NOMO-1 (cell line): ENCODE measurements around the gene ANKRD36B.
"Not testable (repeated sequence)": the region's sequence is repeated elsewhere in the genome, so short reads cannot be mapped to it uniquely, and the experiment has no call there.

Source experiments
- DNase-seq, 2 experiments: peaks; one replicate each; lab custom pipeline; 2025; ENCODE audit not compliant: unreplicated experiment in 2 of 2; lab: John Stamatoyannopoulos, UW

Gene ANKRD36B

DNA sequence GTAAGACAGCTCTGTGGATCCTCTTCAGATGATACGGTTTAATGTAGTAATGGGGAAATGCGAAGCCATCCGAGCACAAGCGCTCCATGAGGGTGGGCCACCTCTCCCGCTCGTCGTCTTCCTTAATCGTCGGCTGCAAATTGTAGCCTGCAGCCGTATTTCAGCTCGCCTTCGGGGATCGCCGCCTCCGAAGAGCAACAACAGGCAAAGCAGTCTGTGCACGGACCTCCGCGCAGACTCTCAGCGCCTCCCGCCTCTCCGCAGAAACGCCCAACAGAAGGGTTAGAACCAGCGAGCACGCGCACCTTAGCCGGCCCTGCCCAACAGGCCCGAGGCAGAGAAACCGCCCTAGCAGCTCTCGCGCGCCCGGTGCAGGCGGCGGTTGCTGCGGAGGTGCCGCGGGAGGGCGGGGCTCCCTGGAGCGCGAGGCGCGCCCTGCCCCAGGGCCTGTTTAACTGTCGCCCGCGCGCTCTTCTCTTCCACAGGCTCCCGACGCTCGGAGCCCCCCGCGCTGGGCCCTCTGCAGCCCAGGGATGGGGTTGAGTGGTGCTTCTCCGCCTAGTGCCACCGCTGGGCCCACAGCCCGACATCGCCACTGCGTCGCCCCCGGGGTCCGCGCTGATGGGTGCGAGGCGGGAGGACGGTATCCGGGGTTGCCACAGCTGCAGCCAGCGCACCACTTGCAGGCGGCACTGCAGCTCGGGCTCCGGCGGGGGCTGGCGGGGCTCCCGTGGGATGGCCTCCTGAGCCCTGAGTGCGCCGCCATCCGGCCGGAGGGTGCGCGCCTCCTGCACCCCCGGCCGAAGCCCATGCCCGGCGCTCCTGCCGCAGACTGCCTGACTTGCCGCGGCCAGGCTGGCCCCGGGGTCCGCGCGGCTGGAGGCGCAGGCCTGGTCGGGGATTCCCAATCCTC is at the start of gene ANKRD36B:
Gene ANKRD36B, minus strand, starts transcription at position 280 of the 913 bp plus-strand sequence. Its CDS starts 192 bp downstream, at position 88.
- not testable (repeated sequence) for DNase-seq

DNA sequence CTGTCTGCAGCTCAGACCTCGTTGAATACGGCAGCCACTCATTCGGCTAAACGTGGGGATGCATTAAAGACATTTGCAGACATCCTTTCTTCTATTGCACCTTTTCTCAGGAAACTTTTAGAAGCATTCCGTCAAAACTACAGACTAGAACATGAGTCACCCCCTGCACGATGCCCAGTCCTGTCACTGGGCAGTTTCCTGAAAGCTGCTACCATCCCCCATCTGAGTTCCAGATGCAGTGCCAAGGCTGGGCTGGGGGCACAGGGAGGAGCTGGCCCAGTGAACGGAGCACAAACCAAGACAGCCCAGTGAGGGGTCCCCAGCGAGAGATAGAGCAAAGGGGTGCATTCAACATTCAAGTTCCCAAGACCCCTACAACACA is 36.4 kb upstream of the ANKRD36B start:
- DNase-seq, result not testable (repeated sequence)

DNA sequence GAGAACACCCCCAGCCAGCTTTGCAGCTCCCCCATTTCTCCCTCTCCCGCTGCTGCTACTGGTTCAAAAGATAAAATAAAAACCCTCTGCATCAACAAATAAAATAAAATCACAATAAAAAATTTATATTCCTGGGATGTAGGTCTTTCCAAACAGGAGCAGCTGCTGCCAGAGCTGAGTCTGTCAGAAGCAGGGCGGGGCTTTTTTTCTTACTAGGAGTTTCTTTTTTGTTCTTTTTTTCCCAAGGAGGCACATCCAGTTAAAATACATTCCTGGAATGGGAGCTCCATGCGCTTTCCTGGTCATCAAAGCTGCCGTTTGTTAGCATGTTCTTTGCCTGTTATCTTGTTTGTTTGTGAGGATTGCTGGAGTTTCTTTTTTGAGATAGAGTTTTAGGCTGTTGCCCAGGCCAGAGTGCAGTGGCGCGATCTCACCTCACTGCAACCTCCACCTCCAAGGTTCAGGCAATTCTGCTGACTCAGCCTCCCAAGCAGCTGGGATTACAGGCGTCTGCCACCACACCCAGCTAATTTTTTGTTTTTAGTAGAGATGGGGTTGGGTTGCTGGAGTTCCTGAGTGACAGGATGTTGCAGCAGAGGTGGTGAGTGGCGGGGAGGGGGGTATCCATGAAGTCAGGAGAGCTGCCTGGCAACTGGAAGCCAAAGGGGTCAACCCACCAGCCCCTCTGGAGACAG is 35.8 kb upstream of the ANKRD36B start:
- DNase-seq, result not testable (repeated sequence)

DNA sequence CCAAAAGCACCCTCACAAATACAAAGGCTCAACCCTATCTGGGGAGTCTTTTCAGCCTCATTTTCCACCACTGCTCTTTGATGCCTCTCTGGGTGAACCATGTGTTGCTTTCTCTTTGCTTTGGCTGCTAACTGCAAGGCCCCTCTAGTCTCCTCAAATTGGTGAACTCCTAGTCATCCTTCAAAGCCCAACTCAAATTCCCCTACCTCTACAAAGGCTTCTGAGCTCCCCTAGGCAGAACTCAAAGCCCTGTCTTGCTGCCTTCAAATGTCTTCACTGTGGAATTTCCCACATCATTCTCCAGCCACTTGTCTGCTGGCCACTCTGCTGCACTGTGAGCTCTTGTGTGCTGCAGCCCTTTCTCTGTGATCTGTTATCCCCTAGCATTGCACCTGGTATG is 33.3 kb upstream of the ANKRD36B start:
- DNase-seq, result not testable (repeated sequence)

DNA sequence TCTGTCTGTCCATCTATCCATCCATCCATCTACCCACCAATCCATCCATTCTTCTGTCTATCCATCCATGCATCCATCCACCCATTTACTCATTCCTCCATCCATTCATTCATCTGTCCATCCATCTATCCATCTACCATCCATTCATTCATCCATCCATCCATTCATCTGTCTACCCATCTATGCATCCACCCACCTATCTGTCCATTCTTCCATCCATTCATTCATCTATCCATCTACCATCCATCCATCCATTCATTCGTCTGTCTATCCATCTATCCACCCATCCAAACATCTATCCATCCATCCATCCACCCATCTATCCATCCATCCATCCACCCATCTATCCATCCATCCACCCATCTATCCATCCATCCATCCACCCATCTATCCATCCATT is 30.8 kb upstream of the ANKRD36B start:
- not testable (repeated sequence) for DNase-seq

DNA sequence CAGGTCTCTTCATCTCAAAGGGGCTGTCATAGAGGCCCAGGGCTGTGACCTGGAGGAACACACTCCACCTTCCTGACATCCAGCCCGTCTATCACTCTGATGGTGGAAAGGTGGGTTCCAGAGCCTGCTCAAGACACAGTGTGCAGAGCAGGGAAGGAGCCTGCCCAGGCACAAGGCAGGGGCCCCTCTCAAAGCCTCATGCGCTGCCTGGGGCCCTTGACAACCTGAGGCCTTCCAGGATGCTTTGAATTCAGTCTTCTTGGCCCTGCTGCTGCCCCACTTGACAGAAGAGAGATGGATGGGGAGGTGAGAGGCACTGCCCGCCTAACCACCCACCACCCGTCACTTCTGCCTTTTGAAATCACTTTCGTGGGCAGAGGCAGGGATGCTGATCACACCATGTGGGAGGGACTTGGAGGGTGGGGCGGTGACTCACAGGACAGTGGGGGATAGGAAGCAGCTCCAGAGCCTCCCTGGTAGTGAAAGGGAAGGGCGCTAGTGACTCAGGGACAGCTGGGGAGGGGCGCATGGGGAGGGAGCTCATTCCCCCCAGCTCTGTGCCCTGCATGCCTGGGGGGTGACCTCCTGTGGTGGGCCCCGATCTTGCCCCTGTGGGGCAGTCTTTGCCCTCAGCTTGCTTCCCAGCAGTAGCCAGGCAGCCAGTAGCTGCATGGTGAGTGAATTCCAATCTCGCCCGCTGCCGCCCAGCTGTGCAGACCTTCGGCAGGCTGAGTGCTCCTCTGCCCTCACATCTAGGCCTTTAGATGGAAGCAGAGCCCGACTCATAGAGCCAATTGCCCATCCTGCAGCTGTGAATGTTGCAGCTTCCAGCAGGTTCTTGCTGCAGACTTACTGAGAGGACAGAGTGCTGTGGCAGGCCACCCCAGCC is 29.5 kb upstream of the ANKRD36B start:
- not testable (repeated sequence) for DNase-seq

DNA sequence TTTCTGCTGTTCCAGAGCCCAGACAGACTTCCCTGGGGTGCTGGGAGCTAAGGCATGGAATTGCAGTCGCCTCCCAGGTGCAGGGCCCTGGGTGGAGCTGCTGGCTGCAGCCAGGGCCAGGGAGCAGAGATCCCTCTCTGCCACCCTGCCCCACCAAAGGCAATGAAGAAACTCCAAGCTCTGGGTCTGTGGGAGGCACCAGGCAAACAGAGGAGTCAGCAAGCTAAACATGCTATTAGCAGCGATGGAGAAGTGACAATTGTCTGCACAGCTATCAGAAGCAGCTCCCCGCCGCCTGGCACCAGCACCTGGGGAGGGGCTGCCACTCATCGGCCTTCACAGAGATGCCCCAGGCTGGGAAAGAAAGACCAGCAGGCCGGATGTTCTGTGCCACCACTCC is 28.2 kb upstream of the ANKRD36B start:
- no peak for DNase-seq

DNA sequence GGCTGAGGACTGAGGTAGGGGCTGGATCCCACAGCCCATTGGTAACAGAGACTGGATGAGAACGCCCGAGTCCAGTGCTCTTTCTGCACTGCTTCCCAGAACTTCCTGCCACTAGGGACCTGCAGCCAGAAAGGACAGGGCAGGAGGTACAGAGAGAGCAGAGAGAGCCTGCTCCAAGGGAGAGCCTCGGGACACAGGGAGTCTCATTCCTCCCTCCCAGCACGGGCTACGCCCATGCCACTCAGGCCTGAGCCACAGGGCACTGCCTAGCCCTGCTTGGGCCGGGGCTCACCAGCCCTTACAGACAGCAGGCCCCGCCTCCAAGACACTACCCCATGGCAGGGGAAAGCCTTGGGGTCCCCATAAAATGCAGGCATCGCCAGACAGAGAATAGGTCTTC is 26.1 kb upstream of the ANKRD36B start:
- not testable (repeated sequence) for DNase-seq

DNA sequence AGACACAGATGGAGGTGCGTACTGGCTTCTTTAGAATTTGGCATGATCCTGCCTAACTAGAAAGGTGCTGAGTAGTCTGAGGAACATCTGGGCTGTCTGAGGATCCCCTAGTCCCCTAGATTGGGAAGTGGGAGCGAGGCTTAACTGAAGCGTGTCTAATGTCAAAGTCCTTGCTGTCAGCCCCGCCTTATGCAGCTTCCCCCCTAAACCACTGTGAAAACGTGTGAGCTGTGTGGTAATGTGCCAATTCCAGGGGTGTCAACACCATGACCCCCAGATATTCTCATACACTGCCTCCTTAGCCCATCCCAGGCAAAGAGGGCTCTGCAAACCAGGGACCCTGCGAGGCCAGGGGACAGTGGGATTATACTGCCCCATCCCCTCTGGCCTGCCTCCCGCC is 22.2 kb upstream of the ANKRD36B start:
- DNase-seq, result not testable (repeated sequence)

DNA sequence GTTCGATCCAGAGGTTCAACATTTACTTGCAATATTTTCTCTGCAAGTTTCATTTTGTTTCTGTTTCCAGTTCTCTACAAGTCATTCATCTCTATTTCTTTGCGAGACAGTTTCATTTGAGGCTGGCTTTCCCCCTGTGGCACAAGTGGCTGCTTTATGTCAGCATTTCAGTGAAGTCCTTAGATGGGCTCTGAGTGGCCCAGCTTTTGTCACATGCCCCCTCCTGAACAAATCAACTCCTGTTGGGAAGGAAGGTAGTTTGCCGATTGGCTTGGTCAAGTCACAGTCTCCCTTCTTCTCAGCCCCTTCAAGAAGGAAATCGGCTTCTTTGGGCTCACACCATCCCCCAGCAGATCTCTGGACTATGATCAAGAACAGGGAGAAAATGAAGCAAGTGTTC is 19.1 kb upstream of the ANKRD36B start:
- DNase-seq, result not testable (repeated sequence)

DNA sequence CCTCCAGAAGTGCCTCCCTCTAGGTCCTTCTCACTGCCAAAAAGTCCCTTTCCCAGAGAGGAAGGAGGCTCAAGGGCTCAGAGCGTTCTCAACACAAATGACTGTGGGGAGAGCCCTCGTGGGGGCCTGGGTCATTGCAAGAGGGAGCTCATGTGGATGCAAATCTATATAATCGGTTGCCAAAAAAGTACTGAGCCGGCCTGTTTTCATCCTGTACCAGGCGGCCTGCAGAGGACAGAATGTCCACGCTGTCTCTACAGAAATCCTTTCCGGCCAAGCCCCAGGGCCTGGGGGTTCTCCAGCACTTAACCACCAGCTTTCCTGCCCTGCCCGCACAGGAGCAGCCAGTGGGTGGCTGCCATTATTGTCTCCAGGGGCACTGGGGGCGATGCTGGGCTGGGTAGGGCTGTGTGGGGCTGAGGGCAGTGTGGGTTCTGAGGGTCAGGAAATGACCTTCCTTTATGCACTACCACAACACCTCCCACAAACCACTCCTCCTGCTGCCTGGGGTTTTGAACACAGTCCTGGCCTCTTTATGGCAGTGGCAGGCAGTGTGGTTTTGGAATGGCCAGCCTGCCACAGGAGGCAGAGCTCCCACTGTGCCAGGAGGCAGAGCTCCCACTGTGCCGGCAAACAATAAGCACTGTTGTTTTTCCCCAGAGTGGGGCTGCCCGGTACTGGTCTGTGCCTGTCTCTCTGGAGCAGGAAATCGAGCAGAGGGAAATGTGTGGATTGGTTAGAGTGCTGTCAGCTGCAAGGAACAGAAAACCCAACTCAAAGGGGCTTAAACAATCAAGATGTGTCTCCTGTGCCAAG is 16.1 kb upstream of the ANKRD36B start:
- DNase-seq, result not testable (repeated sequence)

DNA sequence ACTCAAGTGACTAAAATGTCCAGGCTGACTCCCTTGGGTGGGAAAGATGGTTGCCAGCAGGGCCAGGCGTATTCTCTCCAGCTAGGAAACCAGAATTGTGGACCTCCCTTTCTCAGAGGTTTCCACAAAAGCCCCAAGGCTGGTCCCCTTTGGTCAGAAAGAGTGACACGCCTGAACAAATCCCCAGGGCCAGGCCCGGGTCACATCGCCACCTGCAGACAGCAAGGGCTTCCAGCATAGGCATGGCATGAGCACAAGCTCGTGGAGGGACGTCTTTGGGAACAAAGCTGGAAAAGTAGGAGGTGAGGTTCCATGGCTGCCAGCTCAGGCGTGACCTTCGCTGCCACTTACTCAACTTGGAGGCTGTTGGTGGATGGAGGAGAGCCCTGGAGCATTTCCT is 15.4 kb upstream of the ANKRD36B start:
- not testable (repeated sequence) for DNase-seq

DNA sequence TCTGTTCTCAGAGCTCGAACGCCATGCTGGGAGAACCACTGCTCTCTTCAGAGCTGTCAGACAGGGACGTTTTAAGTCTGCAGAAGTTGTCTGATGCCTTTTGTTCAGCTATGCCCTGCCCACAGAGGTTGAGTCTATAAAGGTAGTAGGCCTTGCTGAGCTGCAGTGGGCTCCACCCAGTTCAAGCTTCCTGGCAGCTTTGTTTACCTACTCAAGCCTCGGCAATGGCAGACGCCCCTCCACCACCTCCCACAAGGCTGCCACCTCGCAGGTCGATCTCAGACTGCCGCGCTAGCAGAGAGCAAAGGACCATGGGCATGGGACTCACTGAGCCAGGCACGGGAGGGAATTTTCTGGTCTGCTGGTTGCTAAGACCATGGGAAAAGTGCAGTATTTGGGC is 11.9 kb upstream of the ANKRD36B start:
- not testable (repeated sequence) for DNase-seq

DNA sequence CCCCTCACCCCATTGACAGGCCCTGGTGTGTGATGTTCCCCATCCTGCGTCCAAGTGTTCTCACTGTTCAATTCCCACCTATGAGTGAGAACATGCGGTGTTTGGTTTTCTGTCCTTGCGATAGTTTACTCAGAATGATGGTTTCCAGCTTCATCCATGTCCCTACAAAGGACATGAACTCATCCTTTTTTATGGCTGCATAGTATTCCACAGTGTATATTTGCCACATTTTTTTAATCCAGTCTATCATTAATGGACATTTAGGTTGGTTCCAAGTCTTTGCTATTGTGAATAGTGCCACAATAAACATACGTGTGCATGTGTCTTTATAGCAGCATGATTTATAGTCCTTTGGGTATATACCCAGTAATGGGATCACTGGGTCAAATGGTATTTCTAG is 6.5 kb upstream of the ANKRD36B start:
- DNase-seq, result not testable (repeated sequence)

DNA sequence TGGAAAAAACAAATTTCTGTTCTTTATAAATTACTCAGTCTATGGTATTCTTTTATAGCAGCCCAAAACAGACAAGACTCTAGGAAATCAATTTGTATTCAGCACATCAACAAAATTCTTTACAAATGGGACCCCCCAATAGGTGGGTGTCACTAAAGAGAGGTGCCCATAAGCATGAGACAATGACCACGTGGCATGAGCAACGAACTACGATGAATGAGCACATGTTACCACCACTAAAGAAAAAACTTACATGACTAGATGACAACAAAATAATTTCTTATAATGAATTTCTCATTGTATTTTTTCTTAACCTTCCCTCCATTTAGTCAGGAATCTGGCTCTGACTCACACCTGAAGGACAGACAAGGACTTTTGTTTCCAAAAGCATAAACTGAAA is 3.8 kb upstream of the ANKRD36B start:
- not testable (repeated sequence) for DNase-seq

DNA sequence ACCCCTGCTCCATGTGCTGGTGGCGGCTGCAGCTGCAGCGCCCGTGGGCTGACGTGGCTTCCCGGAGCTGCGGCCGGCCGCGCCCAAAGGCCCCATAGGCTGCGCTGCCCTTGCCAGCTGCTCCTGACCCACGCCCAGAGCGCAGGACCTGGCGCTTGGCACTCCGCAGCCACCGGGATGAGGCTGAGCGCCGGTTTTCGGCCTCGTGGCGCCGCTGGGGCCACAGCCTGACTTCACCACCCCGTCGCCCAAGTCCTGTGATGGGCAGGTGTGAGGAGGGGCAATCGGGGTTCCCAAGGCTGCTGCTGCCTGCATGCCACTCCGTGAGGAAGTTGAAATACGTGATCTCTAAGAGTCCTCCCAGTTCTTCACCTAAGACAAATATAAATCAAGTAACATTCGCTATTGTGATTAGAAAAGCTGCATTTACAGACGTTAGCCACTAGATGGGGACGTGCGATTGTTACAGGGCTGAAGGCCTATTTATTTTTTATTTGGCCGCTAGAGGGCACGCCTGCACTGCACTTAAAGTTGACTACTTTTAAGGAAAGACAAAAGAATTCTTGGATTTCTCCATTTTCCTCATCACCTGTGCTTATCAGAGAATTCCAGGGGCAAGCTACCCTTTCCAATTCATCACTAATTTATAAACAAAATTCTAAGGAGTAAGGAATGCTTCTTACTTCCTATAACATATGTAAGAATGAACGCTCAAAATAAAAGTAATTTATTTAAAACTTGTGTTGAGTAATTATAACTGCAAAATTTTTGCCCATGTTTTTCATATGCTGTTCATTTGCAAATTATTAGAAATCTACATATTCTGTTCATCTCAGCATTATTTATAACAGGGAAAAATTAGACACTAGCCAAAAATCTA is 1.1 kb upstream of the ANKRD36B start:
- not testable (repeated sequence) for DNase-seq

DNA sequence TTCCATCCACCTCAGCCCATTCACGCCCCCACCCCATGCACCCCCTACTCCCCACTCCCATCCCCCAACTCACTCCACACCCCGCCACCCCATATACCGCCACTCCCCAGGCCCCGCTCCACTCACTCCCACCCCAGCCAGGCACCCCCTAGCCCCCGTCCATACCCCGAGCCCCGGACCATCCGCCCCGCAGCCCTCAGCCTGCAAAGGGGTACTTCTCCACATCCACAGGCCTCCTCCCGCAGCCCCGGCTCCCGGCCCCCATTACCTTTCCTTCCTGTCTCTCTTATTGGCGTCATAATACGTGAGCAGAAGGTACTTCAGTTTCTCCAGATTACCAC is 450 bp downstream of the ANKRD36B start:
- not testable (repeated sequence) for DNase-seq

DNA sequence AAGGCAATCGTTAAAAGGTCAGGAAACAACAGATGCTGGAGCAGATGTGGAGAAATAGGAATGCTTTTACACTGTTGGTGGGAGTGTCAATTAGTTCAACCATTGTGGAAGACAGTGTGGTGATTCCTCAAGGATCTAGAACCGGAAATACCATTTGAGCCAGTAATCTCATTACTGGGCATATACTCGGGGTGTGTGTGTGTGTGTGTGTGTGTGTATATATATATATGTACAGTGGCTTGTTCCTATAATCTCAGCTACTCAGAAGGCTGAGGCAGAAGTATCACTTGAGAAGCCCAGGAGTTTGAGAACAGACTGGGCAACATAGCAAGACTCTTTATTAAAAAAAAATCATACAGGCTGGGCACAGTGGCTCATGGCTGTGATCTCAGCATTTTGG is 24.0 kb downstream of the ANKRD36B start:
- DNase-seq, result not testable (repeated sequence)

DNA sequence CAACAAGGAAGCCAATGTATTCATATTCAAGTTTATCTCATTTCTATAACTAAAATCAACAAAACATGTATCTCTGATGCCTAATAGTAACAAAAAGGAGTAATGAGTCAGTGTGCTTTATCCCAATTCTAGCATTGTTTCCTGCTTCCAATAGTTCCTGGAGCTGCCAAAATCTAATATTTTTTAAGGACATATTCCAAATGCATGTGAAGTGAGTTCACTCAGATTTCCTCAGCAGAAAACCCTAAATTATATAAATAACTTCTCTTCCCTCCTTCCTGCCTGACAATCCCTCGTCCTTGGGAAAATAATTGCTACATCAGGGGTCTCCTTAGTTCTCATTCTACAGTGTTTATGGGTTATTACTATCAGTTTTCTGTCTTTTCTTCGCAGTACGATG is 37.3 kb downstream of the ANKRD36B start:
- DNase-seq, result not testable (repeated sequence)
